Measurements from ENCODE around the gene ARSB.

ARSB gene

DNA sequence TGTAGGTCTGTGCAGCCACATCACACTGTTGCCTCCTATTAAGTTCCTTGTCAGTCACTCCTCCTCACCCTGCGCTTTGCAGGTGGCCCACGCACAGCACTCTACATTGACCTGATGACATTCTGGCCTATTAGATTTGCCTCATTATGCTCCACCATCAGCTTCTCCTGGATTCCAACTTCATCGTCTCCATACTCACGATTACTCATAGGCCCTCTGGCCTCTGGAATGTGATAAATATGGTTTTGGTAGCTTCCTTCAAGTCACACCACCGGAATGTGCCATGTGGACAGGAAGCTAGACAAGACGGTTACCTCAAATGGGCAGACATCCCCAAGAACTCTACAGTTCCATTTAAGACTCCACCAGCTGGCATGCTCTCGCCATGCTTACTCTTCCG, 178.6 kb downstream of the ARSB start:
- no peak for DNase-seq (ENCODE audit: low read depth in 2 of 2)

- DNase-seq (ENCODE audit: low read depth in 2 of 2) = no peak
Measured at GRCh38 chr5:78805474-78806124, 179.5 kb downstream of the ARSB start.

DNA sequence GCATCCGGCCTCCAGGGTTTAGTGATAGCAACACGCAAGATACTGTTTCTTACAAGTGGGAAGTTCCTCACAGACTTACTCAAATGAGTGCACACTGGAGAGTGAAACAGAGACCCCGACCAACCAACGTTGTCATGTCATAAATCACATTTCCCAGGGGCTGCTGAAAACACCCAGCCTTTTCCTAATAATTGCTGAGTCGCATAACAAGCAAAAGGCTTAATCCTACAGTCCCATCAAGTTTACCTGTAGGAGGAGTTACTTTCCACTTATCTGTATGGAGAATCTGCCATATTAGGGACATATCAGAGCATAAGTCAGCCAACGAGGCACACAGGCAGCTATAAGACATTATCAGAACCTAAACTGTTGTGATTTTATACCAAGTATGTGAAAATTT, 180.1 kb downstream of the ARSB start:
- DNase-seq (ENCODE audit: low read depth in 2 of 2) = no peak

GRCh38 chr5:78803941-78804340, 181.2 kb downstream of the ARSB start:
- no peak for DNase-seq (ENCODE audit: low read depth in 2 of 2)

DNA sequence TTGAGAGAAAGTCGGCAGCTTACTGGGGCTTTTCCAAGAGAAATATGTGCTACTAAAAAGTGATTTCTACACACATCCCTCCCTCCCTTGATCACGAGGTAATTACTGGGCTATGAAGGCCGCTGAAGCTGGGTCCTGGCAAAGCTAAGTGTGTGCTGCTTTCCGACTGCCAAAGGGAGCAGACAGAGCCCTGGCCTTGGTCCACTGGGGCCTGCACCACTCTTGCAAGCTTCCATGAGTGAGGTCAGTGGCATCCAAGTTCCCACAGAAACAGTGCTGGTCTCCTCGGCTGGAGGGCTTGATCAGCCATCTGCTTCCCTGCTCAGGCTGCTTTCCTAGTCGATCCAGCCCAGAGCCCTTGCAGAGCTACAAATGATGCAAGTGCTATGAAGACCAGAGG, 181.8 kb downstream of the ARSB start:
- DNase-seq (ENCODE audit: low read depth in 2 of 2) = no peak

- no peak for DNase-seq (ENCODE audit: low read depth in 2 of 2)
Measured at GRCh38 chr5:78801413-78801812, 183.7 kb downstream of the ARSB start.

DNA sequence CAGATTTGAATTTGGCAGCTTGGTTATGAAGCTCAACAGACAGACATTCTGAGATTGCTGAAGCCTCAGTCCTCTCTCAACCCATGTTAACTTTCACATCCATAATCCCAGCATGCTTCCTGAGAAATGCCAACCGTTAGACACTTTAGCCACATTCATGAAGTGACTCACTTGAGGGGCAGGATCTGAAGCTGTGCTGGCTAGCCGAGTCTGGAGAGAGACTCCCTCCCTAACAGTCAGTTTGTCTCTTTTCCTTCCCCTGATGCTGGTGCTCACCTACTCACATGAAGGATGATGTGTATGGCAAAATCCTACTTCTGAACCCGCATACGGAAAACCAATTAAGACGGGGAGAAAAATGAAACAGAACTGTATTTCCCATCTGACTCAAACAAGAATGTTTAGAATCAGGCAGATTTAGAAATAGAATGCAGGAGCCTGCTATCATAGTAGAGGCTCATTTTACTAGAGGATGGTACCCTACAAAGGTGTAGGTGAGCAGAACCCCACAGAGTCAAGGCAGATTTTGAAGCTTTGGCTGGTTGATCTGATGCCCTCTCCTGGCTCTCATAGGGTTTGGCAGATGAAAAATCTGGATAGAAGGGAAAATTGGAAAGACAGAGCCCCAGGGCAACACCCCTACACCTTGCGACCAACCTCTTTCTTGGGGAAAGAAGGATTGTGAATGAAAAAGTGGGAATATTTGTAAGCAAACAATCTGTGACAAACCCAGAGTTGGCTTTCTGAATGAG, 185.7 kb downstream of the ARSB start:
- DNase-seq (ENCODE audit: low read depth in 2 of 2) = no peak

- no peak for DNase-seq (ENCODE audit: low read depth in 2 of 2)
Measured at GRCh38 chr5:78798673-78799029, 186.5 kb downstream of the ARSB start.

- DNase-seq (ENCODE audit: low read depth in 2 of 2) = no peak
Measured at GRCh38 chr5:78797936-78798672, 187.0 kb downstream of the ARSB start.

DNA sequence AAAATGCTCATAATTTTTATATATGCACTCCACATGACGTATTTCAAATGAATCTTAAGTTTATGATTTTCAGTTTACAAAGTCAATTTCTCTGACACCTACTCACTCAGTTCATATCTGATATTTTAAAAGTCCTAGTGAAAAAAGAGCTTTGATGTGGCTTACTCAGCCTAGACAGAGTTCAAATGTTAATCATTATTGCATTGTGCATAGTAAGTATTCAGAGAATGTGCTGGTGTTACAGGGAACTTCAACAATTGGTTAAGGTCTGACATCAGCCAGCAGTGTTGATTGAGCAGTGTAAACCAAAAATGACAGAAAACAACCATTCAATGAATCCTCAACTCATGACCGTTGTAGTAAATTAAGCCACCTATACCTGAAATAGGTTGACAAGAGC, 189.4 kb downstream of the ARSB start:
- DNase-seq (ENCODE audit: low read depth in 2 of 2) = no peak

DNA sequence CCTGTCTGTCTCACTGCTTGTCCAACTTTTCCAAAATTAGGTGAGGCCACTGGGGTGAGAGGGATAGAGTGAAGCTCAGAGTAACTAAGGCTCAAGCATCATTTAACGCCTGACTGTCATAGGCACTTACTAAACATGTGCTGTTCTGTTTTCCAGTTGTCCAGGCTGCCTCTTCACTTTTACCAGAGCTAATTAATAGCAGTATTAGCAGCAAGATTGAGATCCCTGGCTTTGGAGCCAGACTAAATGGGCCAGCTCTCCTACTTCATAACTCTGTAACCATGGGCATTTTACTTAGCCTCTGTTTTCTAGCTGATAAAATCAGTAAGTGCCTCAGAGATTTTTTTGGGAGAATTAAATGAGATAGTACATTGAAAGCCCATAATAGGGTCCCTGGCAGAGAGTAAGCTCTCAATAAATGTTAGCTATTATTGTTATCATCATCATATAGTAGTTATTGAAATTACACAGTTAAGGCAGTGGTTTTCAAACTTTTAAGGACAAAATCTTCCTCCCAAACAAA, 190.4 kb downstream of the ARSB start:
- no peak for DNase-seq (ENCODE audit: low read depth in 2 of 2)

DNA sequence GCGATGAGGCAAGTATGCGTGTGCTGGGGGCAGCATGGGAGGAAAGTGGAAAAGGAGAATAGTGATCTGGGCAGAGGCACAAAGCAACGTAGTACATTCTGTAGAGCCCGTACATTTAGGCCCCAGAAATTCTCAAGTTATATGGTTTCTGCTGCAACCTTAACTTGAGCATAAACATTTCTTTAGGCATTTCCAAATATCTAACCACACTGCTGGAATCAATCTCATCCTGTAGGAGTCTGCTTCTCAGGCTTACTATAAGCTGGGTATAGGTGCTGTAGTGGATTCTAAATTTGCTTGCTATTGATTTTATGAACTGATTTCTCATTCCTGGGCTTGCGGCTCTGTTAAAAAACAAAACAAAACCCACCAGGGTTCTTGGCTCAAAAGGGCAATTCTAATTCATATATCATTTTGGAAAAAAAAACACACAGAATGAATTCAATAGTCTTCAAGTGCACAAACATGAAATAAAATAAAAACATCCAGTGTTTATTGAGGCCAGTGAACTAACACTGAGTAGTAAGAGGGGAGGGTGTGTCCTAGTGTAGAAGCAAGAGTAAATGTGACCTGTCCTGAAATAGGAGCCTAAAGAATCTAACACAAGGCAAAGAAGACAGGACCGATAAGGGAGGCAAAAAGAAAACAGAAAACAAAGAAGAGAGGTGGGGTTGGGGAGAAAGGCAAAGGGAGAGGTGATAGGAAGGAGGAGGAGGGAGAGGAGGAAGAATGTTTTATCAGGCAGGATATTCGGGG, 191.0 kb downstream of the ARSB start:
- no peak for DNase-seq (ENCODE audit: low read depth in 2 of 2)

DNA sequence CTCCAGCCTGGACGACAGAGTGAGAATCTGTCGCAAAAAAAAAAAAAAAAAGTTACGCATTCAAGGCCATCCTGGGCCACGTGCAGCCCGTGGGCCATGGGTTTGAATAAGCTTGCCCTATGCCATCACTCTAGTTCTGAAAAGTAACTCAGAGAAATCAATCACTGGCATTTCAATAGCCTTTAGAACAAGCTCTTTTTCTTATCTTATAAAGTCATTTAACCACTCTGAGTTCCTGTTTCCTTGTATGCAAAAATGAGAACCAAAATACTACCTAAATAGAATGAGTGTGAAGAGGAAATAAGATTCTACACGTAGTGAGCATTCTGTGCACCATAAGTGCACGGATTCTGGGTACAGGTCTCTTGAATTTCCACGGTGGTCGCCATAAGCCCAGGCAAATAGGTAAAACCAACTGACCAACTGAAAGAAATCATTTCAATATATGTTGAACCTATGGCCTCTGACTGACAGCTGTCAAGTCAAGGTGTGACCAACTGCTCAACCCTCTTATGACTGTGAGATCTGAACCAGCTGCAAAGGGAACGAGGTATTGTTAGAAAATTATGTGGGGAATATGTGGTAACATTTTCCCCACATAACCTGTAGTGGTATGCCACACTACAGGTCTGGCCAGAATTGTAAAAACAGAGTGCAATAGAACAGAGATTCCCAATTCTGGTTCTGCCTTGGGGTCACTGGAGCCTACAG, 192.6 kb downstream of the ARSB start:
- no peak for DNase-seq (ENCODE audit: low read depth in 2 of 2)

DNA sequence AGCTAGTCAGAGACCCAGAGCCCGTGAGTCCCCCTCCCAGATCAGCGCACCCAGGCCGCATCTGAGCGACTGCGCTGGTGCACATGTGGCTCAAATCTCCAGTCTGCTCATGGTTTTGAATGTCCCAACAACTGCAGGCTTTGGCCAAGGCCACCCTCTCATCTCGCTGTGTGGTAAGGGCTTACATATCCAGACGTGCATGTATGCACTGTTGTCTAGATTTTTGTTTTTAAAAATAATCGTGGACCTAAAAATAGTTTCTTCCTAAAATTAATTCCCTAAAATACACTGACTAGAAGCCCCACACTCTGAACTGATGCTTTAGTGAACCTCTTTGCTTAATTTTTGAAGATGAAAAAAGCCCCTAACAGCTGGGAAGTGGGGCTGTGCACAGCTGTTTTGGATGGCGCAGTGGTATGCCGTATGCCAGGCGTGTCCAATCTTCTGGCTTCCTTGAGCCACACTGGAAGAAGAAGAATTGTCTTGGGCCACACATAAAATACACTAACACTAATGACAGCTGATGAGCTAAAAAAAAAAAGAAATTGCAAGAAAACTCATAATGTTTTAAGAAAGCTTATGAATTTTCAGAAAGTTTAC, 193.5 kb downstream of the ARSB start:
- DNase-seq (ENCODE audit: low read depth in 2 of 2) = no peak

DNA sequence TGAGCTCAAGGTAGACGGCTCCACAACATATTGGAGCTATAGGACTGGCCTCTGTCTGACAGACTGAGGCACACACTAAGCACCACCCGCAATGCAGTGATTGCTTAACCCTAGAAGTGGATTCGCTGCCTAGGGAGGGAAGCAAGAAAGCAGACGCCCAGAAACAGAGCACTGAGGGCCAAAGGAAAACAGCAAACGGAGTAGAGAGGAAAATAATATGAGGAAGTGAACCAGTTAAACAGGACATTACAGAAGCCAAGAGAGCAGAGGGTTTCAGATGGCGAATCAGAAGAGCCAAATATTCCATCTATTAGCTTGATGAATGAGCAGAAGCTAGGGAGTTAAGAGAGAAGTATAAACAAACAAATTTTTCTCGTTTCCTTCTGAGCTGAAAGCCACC, 197.3 kb downstream of the ARSB start:
- no peak for DNase-seq (ENCODE audit: low read depth in 2 of 2)

DNA sequence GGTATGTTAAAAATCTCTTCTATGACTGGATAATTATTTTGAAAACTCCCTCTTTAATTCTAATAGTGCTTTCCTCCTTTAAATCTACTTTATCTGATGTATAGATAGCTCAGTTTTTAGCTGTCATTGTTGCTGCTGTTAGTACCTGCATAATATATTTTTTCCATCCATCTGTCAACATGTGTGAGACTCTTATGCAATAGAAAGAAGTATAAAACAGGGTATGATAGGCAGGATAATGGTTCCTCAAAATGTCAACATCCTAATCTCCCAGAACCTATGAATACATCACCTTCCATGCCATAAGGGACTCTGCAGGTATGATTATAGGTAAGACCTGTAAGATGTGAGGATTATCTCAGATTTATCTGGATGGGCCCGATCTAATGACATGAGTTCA, 199.7 kb downstream of the ARSB start:
- no peak for DNase-seq (ENCODE audit: low read depth in 2 of 2)

DNA sequence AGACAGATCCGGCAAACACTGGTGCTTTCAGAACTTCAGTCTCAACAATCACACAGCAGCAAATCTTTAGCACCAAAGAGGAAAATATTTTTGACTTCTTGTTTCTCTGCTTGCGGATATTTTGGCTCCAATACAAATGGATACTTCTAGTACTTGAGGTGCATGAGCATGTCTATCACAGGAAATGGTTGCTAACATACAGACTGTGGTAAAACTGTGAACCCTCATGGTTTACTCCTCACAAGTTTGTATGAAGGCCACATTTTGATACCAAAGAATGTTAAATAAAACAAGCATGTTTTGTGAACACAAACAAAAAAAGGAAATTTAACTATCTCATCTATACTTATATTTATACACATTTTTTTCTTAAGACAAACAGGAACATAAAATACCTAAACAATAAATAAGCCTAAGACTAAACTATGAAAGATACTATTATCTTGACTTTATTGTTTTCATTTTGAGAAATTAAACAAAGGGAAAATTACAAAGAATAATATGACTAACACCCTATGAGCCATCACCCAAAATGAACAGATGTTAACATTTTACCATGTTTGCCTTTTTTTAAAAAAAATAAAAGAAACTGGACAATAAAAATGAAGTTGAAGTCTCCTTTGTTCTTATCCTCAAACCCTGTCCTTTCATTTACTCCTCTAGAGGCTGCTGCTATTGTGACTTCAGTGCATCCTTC, 201.5 kb downstream of the ARSB start:
- no peak for DNase-seq (ENCODE audit: low read depth in 2 of 2)

DNA sequence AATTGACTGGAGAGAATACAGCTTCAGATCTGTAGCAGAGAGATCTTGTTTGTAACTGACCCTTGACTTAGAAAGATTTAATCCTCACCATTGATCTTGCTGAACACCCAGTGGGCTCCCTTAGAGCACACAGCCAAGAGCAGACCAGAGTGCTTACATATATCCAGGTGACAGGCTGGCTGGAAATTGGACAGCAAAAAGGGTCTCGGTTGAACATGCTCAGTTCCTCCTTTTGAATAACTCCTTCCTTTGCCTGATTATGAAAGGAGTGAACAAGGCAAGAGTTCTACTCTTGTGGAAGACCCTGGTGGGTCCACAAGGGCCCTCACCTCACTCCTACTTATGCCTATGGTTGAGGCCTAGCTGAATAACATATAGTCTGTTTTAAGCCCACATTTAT, 202.4 kb downstream of the ARSB start:
- DNase-seq (ENCODE audit: low read depth in 2 of 2) = no peak

DNA sequence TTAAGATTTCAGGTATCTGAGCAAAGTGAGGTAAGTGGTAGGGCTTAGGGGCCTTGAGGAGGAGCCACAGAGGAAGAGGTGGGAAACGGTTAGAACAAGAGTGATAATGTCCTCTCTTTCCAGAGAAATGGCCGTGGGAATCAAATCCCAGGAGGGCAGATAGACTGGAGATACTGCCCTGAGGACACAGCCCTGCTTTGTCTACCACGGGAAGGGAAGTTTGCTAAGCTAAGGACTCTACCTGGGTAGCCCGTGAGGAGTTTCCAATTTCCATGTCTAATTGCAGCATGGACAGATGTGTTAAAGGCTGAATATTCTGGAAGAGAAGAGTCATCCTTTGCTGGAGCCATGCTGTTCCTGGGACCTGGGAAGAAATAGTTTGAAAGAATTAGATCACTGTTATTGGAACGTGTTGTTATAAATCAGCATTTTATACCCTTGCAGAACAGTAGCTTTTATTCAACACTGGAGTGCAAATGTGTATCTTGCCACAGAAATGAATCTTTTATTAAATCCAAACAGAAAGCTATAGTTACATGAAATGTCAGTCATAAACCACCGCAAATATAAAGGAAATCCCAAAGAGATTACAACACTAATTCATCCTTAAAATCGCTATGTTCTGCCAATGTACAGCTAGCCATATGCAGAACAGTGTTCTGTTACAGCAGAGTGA, 203.4 kb downstream of the ARSB start:
- no peak for DNase-seq (ENCODE audit: low read depth in 2 of 2)
